CD14-positive monocyte (primary cell): Measurements from ENCODE around the gene MT1B. TPM values are rescaled to one million over a fixed set of nuclear protein-coding genes. Genes with fewer than 3 reads are reported as not detected.
"Not testable (repeated sequence)": the region's sequence is repeated elsewhere in the genome, so short reads cannot be mapped to it uniquely, and the experiment has no call there.

Source experiments
- DNase-seq, 3 donors: peaks; one replicate each; pipeline ENCODE4 v3.0.0-alpha.2; 2011 to 2022
- H2AFZ ChIP-seq: 2 replicates; pipeline ENCODE4 v1.6.0; 2012; ENCODE audit warnings: mild to moderate bottlenecking, low read depth, low read length, inconsistent platforms; ENCODE audit not compliant: insufficient read depth, poor library complexity, severe bottlenecking
- H3K27ac ChIP-seq, 2 donors: 1 replicate in 1 of 2; 2 replicates in 1 of 2; pipeline ENCODE4 v1.5.1; 2012 to 2013; ENCODE audit warnings: low read length in 2 of 2, control low read depth in 1 of 2, inconsistent platforms in 1 of 2, low read depth in 1 of 2, mild to moderate bottlenecking in 1 of 2
- H3K27me3 ChIP-seq, 2 donors: one replicate each; pipeline versions ENCODE4 v1.6.0 to v1.6.1; 2011 to 2013; ENCODE audit warnings: low read length in 2 of 2; ENCODE audit not compliant: control insufficient read depth in 2 of 2, insufficient read depth in 2 of 2
- H3K36me3 ChIP-seq, 2 donors: replicated peaks in 1 of 2; 1 replicate in 1 of 2; 2 replicates in 1 of 2; pipeline versions ENCODE4 v1.5.1 to v1.6.1; 2012 to 2013; ENCODE audit warnings: low read length in 2 of 2, control low read depth in 1 of 2, inconsistent platforms in 1 of 2, mild to moderate bottlenecking in 1 of 2; ENCODE audit not compliant: insufficient read depth in 2 of 2, control insufficient read depth in 1 of 2
- H3K4me1 ChIP-seq, 2 donors: 1 replicate in 1 of 2; 2 replicates in 1 of 2; pipeline versions ENCODE4 v1.5.1 to v1.6.1; 2012 to 2013; ENCODE audit warnings: low read length in 2 of 2, control low read depth in 1 of 2, inconsistent platforms in 1 of 2, mild to moderate bottlenecking in 1 of 2, moderate library complexity in 1 of 2; ENCODE audit not compliant: insufficient read depth in 2 of 2, control insufficient read depth in 1 of 2
- H3K4me2 ChIP-seq: replicated peaks from 2 replicates; pipeline ENCODE3; 2012; ENCODE audit warnings: low read length, moderate library complexity, mild to moderate bottlenecking; ENCODE audit not compliant: poor library complexity, severe bottlenecking; ENCODE audit errors: extremely low read depth
- H3K4me3 ChIP-seq, 3 experiments: fragments of 200-600 bp in 1 of 3; sonication (generic) in 1 of 3; replicated peaks in 1 of 3; 1 replicate in 2 of 3; 2 replicates in 1 of 3; pipeline ENCODE4 v1.5.1; 2011 to 2013; ENCODE audit warnings: low read length in 3 of 3, mild to moderate bottlenecking in 3 of 3, control low read depth in 2 of 3, low read depth in 2 of 3, inconsistent platforms in 1 of 3, moderate library complexity in 1 of 3
- H3K79me2 ChIP-seq: 2 replicates; pipeline ENCODE4 v1.6.0; 2012; ENCODE audit warnings: mild to moderate bottlenecking, control low read depth, inconsistent platforms, low read length, moderate library complexity; ENCODE audit not compliant: insufficient read depth
- H3K9ac ChIP-seq: 2 replicates; pipeline ENCODE4 v1.6.0; 2017; ENCODE audit warnings: low read length, mild to moderate bottlenecking; ENCODE audit not compliant: insufficient read depth, poor library complexity, severe bottlenecking
- H3K9me3 ChIP-seq, 2 donors: replicated peaks in 1 of 2; 1 replicate in 1 of 2; 2 replicates in 1 of 2; pipeline versions ENCODE4 v1.5.1 to v1.6.1; 2012 to 2013; ENCODE audit warnings: low read length in 2 of 2, control low read depth in 1 of 2; ENCODE audit not compliant: control insufficient read depth in 1 of 2, insufficient read depth in 1 of 2
- H4K20me1 ChIP-seq: 2 replicates; pipeline ENCODE4 v1.6.0; 2012; ENCODE audit warnings: mild to moderate bottlenecking, low read length, control low read depth, moderate library complexity; ENCODE audit not compliant: insufficient read depth
- H3K27ac Mint-ChIP-seq, 7 donors: one replicate each; pipeline ENCODE4 v1.8.0; 2020; ENCODE audit warnings: mild to moderate bottlenecking in 7 of 7, mixed read lengths in 7 of 7, moderate library complexity in 6 of 7, inconsistent platforms in 2 of 7
- H3K27me3 Mint-ChIP-seq, 3 donors: one replicate each; pipeline ENCODE4 v1.8.0; 2021 to 2022; ENCODE audit warnings: low read depth in 3 of 3, mild to moderate bottlenecking in 3 of 3, mixed read lengths in 3 of 3, moderate library complexity in 3 of 3, inconsistent platforms in 1 of 3
- H3K36me3 Mint-ChIP-seq, 2 donors: one replicate each; pipeline ENCODE4 v1.8.0; 2020; ENCODE audit warnings: mixed read lengths in 2 of 2, inconsistent platforms in 1 of 2, mild to moderate bottlenecking in 1 of 2
- H3K4me1 Mint-ChIP-seq: one replicate; pipeline ENCODE4 v1.8.0; 2020; ENCODE audit warnings: mild to moderate bottlenecking, mixed read lengths
- H3K4me3 Mint-ChIP-seq, 2 donors: one replicate each; pipeline ENCODE4 v1.8.0; 2020; ENCODE audit warnings: mild to moderate bottlenecking in 2 of 2, mixed read lengths in 2 of 2, moderate library complexity in 1 of 2
- H3K9me3 Mint-ChIP-seq, 7 donors: one replicate each; pipeline ENCODE4 v1.8.0; 2020 to 2022; ENCODE audit warnings: mixed read lengths in 7 of 7, mild to moderate bottlenecking in 6 of 7, moderate library complexity in 6 of 7, inconsistent platforms in 2 of 7
- WGBS: methylation state at CpG from one replicate; pipeline ENCODE4 v1.1.5; 2013; ENCODE audit warnings: missing lambda C conversion rate; ENCODE audit not compliant: insufficient coverage; 5-methylcytosine and 5-hydroxymethylcytosine counted together
- intact Hi-C, 2 donors: fragments of 100-400 bp; cut with micrococcal nuclease; formaldehyde crosslinking; loops; one replicate each; pipeline versions ENCODE4 v1.15.0 to v1.15.1; 2023
- polyA plus RNA-seq, 3 donors: library from polyadenylated mRNA; depleted of rRNA in 1 of 3; unstranded in 2 of 3; stranded (reverse) in 1 of 3; fragments of 300-500 nt in 2 of 3; fragments of >200 nt in 1 of 3; fragmentation: Illumina TruSeq in 2 of 3; gene quantifications; 1 replicate in 2 of 3; 2 replicates in 1 of 3; pipeline ENCODE4 v1.2.3, GENCODE V29; 2012 to 2021
- TF ChIP-seq, protein P1 (sequence below): fragments of 200-600 bp; IDR thresholded peaks from one replicate; pipeline ENCODE4 v1.8.0; 2022; ENCODE audit warnings: antibody characterized with exemption, mild to moderate bottlenecking

MT1B gene
- polyA plus RNA-seq, 3 donors, result not detected

DNA sequence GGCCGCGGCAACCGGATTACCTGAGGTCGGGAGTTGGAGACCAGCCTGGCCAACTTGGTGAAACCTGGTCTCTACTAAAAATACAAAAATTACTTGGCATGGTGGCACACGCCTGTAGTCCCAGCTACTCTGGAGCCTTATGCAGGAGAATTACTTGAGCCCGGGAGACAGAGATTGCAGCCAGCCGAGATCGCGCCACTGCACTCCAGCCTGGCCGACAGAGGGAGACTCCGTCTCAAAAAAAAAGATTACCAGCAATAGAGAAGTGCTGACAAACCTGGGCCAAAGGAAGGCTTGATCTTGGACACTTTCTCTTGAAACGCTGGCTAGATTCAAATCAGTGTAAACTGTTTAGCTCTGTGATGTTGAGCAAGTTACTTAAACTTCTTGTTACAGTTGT is 22.2 kb downstream of the MT1B start:
- H2AFZ ChIP-seq, result no peak overlapping the region
- no peak overlapping the region for H3K4me2 ChIP-seq
- Mint-ChIP-seq H3K36me3 (peaks cover 5 to 7% of the 10 kb centered on the region in 2 donors), H3K4me3 (peak overlapping the region in 1 of 2 donors; percentile 41), H3K9me3 (peaks cover 0 to 14% (median 6%) of the 10 kb centered on the region in 7 donors), H3K27me3 (peaks cover 80 to 90% (median 87%) of the 10 kb centered on the region in 3 donors), H3K4me1 (peaks cover 21% of the 10 kb centered on the region), H3K27ac (peak overlapping the region in 2 of 7 donors; percentile 9 to 73)
- H3K27me3 ChIP-seq, result peaks cover 37 to 85% of the 10 kb centered on the region in 2 donors
- no peaks in the 10 kb centered on the region for H4K20me1 ChIP-seq
- H3K9ac ChIP-seq, result no peak overlapping the region
- intact Hi-C loops, result no loop called here
- peaks cover 0 to 20% of the 10 kb centered on the region in 2 donors for H3K9me3 ChIP-seq
- H3K36me3 ChIP-seq, result no peaks in the 10 kb centered on the region
- H3K79me2 ChIP-seq, result no peaks in the 10 kb centered on the region
- TF ChIP-seq, protein P1, sequence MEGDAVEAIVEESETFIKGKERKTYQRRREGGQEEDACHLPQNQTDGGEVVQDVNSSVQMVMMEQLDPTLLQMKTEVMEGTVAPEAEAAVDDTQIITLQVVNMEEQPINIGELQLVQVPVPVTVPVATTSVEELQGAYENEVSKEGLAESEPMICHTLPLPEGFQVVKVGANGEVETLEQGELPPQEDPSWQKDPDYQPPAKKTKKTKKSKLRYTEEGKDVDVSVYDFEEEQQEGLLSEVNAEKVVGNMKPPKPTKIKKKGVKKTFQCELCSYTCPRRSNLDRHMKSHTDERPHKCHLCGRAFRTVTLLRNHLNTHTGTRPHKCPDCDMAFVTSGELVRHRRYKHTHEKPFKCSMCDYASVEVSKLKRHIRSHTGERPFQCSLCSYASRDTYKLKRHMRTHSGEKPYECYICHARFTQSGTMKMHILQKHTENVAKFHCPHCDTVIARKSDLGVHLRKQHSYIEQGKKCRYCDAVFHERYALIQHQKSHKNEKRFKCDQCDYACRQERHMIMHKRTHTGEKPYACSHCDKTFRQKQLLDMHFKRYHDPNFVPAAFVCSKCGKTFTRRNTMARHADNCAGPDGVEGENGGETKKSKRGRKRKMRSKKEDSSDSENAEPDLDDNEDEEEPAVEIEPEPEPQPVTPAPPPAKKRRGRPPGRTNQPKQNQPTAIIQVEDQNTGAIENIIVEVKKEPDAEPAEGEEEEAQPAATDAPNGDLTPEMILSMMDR, result peak; percentile 58
- H3K27ac ChIP-seq, result no peak overlapping the region
- peak in 2 of 3 donors; percentile 14 for DNase-seq
- H3K4me1 ChIP-seq, result peaks cover 9 to 15% of the 10 kb centered on the region in 2 donors
- no peak overlapping the region for H3K4me3 ChIP-seq
- WGBS, result 35% methylated on average over 11 of the region's 12 CpGs

DNA sequence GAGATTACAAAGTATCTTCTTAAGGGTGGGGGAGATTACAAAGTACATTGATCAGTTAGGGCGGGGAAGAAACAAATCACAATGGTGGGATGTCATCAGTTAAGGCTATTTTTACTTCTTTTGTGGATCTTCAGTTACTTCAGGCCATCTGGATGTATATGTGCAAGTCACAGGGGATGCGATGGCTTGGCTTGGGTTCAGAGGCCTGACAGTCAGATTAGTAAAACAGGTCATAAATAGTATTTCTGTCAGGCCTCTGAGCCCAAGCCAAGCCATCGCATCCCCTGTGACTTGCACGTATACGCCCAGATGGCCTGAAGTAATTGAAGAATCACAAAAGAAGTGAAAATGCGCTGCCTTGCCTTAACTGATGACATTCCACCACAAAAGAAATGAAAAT is 22.9 kb downstream of the MT1B start:
- Mint-ChIP-seq H3K27ac (peak overlapping the region in 1 of 7 donors; percentile 73), H3K27me3 (peaks cover 73 to 84% (median 82%) of the 10 kb centered on the region in 3 donors), H3K4me1 (peaks cover 15% of the 10 kb centered on the region), H3K4me3 (peak overlapping the region in 1 of 2 donors; percentile 87), H3K9me3 (peaks cover 0 to 14% (median 6%) of the 10 kb centered on the region in 7 donors)
- H2AFZ ChIP-seq, H3K79me2 ChIP-seq, H3K4me3 ChIP-seq, H3K36me3 ChIP-seq, H3K27ac ChIP-seq, intact Hi-C loops, H3K9ac ChIP-seq, H3K4me2 ChIP-seq, H3K36me3 Mint-ChIP-seq, DNase-seq, H4K20me1 ChIP-seq: not testable (repeated sequence)
- H3K27me3 ChIP-seq, result peaks cover 33 to 78% of the 10 kb centered on the region in 2 donors
- H3K4me1 ChIP-seq, result peaks cover 6 to 11% of the 10 kb centered on the region in 2 donors
- WGBS, result 52% methylated on average over 3 of the region's 6 CpGs
- H3K9me3 ChIP-seq, result peaks cover 0 to 16% of the 10 kb centered on the region in 2 donors
